HG03280 (cell line): Measurements from ENCODE around the gene TCF7L1.

ENCODE experiments used
- ATAC-seq: cut with Tn5 transposase; IDR thresholded peaks from one replicate; pipeline ENCODE4 v1.9.1; 2021; ENCODE audit warnings: mild to moderate bottlenecking, moderate library complexity; ENCODE audit not compliant: unreplicated experiment

Gene TCF7L1

DNA sequence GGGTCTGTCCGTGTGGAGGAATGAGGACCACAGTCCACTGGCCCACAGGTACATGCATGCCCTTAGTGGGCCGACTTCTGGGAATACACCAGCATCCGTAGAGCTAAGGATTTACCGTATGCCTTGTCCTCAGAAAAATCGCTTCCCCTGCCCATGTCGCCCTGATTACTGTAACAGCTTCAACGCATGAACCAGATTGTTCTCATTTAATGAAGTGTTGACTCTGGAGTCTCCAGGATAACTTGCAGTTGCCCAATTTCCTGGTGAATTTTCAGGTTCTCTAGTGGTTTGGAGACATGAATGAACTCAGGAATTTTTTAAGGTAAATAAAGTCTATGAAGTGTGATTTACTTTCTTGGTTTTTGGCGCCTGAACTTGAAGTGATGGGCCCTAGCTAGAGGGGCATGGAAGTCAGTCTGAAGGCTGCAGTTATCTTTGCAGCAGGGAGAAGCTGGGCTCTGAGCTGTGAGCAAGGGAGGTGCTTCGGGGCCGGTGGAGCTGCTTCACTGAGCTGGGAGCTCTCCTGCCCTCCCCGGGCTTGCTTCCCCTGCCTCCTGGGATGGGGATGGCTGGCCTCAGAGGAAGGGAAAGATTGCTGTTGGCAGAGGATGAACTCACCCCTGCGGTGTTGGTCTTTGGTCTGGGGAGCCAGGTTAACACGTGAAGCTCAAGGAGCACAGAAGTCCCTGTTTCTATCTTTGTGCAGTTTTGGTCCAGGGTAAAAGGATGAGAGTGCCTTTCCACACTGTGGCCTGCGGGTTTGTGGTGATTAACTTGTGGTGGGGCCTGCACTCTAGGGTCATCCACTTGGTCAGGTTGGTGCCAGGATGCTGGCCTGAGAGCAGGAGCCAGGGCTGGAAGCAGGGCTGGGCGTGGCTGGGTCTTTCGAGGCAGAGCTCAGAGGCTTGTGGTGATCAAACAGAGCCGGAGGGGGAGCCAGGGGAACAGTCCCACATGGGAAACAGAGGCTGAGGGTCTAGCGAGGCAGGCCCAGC lies 28.1 kb downstream of the TCF7L1 start:
- no peak for ATAC-seq

DNA sequence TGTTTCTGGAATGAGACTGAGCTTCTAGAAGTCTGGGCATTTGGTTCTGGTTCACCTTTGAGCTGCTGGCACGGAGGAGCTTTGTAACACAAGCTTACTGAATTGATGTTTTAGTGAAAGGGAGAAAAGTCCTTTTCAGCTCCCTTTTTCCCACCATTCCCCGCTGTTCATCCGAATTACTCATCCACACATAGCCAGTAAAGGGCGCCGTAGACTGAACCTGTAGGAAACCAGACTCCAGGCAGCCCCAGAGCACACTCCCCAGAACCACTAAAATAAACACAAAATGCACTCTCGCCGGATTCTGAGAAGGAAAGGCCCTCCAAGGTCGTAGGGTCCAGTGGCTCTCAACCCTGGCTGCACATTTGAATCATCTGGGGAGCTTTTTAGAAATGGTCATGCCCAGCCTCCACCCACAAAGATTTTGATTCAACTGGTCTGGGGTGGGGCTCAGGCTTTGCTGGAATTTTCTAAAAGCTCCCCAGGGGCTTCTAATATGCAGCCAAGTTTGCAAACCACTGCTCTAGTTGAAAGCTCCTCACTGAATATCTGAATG lies 29.6 kb downstream of the TCF7L1 start:
- no peak for ATAC-seq

DNA sequence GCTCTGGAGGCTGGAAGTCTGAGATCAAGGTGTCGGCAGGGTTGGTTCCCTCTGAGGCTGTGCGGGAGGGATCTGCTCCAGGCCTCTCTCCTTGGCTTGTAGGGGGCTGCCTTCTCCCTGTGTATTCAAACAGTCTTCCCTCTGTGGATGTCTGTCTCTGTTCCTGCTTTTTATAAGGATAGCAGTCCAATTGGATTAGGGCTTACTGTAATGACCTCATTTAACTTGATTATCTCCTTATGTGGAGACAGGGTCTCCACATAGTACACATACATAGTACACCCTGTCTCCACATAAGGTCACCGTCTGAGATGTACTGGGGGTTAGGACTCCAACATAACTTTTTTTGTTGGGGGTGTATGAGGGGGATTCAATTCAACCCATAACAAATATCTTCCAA lies 30.5 kb downstream of the TCF7L1 start:
- ATAC-seq: no peak

DNA sequence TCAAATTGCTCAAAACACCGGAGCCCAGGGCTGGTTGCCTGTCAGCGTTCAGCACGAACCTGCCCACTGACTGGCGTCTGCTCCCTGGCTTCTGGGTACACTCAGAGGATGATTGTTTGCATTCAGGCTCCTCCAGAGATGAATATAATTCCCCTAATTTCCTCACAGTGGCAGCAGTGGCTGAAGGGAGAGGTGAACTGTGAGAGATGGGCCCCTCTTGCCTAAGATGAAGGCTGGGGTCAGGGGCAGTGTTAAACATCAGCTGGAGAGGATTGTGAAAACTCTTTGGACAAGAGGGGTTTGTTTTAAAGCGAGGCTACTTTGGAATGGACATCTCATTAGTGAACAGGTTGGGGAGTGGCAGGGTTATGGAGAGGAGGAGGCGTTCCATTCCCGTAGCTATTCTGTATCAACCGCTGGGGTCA lies 31.0 kb downstream of the TCF7L1 start:
- no peak for ATAC-seq

DNA sequence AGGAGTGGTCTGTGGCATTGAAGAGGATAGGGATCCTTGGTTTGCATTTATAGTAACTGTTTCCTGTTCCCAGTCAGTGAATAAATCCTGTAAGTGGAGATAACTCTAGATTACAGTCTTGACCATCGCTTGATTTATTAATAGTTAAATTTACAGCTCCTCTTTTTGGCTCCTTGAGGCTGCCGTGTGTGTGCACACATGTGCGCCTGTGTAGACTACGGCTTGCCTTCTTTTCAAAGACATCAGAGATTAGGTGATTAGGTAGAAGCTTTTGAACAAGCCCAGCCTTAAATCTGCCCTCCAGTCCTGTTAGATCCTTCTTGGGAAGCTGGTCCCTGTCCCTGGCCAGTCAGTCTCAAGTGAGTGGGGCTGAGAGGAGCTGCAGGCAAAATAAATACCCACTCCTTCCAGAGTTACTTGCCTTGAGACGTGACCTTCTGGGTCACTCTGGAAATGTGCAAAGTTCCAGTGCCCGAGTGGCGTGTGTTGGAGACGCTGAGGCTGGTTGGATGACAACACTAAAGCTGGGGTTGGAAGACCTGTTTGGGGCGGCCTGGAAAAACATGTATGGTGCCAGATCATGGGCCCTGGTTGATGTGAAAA lies 32.0 kb downstream of the TCF7L1 start:
- no peak for ATAC-seq

DNA sequence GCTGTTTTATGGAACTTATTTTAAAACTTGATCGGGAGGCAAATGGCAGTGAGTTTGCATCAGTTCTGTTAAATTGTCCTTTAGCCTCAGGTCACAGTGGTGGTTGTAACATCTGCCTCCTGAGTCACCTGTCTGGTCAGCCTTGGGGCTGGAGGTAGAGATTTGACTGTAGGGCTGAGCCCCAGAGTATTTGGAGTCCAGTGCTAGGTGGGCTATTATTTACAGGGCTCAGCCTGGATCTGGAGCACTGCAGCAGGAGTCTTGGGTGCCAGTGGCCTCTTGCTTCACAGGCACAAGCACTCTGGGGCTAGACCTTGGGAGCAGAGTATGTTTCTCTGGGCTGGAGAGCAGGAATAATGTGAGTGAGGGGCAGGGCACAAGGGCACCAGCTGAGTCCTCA lies 32.8 kb downstream of the TCF7L1 start:
- ATAC-seq: no peak

DNA sequence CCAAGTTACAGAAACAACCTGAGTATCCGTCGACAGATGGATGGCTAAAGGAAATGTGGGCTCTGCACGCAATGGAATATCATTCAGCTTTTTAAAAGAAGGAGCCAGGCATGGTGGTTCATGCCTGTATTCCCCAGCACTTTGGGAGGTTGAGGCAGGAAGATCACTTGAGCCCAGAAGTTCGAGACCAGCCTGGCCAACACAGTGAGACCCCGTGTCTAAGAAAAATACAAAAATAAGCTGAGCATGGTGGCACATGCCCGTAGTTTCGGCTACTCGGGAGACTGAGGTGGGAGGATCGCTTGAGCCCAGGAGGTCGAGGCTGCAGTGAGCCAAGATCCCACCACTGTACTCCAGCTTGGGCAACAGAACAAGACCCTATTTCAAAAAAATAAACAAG lies 34.3 kb downstream of the TCF7L1 start:
- ATAC-seq: no peak

DNA sequence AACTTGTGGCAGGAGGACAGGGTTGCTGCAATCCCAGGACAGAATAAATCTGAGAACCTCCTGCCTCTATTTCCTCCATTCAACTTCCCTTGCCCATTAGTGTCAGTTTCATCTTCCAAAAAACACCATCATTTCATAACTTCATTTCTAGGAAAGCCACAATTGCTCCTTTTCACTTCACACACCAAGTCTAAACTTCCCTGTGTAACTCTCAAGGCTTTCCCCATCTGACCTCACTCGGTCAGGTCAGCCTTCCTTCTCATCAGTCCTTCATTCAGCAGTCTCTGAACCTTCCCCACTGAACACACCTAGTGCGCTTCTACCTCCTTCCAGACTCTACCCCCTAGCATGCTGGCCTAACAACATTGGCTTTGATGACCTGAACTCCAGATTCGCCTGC lies 35.8 kb downstream of the TCF7L1 start:
- ATAC-seq: no peak

DNA sequence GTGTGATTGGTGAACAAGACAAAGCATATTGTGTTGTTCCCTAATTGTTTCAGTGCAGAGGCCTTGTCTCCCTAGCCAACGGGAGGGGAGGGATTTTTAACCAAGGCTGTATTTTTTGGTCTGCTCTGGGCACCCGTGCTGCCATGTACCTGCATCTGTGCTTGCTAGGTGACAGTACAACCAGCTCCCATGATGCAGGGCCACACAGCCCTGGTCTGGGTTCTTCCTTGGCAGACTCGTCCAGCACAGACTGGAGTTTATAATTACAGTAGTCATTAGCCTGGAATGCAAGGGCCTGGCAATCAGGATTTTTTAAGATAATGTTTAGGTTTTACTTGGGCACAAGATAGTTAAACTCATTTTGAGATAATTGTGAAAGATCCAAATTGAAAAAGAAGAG lies 36.4 kb downstream of the TCF7L1 start:
- no peak for ATAC-seq

DNA sequence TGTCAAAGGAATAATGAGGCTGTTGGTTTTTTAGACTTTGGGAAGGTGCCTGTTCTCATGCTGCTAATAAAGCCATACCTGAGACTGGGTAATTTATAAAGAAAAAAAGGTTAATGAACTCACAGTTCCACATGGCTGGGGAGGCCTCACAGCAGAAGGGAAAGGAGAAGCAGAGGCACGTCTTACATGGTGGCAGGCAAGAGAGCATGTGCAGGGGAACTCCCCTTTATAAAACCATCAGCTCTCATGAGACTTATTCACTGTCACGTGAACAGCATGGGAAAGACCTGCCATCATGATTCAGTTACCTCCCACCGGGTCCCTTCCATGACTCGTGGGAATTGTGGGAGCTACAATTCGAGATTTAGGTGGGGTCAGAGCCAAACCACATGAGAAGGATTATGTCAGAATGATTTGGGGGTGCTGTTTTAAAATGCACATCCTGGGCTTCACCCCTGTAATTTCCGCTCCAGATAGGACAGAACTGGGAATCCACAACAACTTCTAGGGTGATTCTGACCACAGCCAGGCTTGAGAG lies 37.8 kb downstream of the TCF7L1 start:
- no peak for ATAC-seq

DNA sequence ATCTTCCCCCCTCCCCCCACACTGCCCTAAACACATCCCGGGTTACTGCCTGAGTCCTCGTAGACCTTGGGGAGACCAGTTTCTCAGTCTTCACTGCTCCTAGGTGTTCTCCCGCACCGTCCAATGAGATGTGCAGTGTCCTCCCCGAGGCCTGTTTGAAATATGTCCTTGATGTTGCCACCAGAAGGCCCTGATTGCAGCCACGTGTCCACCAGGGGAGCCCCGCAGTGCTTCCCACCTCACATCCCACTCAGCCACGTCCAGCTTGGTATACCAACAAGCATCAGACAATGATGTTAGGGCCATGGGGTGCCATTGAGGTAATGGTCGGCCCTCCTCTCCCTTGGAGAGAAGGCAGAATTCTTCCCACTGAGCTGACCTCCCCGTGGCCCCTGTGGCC lies 38.7 kb downstream of the TCF7L1 start:
- no peak for ATAC-seq

DNA sequence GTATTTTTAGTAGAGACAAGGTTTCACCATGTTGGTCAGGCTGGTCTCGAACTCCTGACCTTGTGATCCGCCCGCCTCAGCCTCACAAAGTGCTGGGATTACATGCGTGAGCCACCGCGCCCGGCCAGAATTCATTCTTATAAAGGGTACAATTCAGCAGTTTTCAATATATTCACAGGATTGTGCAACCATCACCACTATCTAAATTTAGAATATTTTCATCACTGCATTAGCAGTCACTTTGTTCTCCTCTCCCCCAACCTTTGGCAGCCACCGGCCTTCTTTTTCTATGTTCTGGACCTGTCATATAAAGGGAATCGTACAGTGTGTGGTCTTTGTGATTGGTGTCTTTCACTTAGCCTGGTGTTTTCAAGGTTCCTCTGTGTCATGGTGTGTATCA lies 40.7 kb downstream of the TCF7L1 start:
- no peak for ATAC-seq

DNA sequence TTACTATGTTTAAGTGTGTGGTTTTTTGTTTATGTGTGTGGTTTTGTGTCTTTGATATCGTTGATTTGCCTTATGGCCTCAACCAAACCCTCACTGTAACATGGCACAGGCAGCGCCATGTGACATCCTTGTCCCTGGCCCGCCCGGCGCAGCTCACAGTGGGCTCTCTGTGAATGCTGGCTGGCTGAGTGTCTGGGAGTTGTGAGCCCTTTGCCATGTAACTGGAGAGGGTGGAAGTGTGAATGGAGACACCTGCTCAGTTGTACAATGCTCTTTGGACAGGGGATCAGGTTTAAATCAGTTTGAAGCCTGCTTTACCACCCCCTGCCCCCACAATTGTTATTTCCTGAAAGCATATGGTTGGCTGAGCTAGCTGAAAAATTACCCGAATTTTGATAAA lies 41.8 kb downstream of the TCF7L1 start:
- ATAC-seq: no peak

DNA sequence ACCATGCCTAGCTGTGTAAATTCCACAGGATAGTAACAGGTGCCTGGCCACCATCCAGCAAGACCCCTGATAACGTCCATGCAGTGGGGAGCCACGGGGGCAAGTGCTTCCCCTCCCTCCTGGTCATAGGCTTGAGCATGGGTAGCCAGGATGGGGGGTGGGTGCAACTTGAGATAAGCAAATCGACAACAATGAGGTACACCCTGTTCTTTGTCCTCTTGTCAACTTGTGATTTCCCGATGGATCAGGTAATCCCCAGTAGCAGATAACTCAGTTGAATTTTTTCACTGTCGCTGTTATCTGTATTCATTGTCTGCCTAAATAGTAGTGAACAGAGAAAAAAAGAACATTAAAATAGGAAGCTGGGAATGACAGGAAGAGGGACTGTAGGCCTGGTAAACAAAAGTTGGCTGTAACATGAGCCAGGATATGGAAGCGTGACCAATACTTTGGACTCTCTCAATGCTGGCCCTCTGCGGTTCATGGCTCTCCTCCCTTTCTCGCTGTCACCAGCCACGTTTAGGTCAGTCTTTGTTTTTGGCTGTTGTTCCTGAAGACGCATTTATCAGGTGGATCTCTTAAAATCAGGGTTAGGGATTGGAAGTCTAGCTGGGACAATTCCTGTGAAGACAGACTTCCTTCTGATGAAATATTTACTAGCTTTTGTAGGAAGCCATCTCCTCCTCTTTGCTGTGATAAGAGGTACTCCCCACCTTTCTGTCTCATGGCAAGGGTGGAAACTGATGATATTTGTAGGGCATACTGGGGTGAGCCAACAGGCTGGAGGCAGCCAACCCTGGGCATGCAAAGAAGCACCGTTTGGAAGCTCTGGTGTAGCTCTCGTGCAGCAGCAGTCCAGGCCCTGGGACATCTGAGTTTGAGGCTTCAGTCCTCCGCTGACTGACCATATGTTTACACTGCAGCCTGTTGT lies 42.4 kb downstream of the TCF7L1 start:
- no peak for ATAC-seq

DNA sequence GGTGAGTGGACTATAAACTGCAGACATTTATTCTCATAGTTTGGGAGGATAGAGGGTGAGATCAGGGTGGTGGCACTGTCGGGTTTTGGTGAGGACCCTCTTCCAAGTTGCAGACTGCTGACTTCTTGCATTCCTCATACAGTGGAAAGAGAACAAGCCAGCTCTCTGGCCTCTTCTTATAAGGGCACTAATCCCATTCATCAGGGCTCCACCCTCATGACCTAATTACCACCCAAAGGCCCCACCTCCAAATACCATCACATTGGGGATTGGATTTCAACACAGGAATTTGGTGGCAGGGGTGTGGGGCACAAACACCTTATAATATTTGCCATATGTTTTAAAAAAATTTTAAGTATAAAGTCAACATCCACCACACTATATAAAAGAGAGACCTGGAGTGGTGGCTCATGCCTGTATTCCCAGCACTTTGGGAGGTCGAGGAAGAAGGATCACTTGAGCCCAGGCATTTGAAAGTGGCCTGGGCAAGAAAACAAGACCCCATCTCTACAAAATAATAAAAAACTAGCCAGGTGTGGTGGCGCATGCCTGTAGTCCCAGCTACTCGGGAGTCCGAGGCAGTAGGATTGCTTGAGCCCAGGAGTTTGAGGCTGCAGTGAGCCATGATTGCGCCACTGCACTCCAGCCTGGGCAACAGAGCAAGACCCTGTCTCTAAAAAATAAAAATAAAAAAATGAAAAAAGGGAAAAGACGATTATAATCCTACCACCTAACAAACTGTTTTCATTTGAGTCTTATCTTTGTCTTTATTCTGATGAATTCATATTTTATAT lies 44.0 kb downstream of the TCF7L1 start:
- no peak for ATAC-seq

DNA sequence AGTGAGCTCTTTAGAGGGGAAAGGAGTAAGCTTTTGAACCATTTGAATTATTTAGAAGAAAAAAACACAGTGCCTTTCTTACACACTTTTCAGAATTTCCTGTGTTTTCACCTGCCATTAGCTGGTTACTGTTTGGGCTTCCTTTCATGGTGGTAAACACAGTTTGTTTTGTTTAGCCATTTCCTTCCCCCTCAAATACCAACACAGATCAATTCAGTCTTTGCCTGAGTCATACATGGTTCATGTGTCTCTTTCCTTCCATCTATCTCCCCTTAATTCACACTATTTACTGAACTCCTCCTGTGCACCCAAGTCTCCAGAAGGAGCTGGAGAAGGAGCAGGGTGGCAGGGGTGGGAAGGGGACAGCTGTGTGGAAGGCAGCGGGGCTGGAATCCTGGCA lies 45.0 kb downstream of the TCF7L1 start:
- ATAC-seq: no peak

DNA sequence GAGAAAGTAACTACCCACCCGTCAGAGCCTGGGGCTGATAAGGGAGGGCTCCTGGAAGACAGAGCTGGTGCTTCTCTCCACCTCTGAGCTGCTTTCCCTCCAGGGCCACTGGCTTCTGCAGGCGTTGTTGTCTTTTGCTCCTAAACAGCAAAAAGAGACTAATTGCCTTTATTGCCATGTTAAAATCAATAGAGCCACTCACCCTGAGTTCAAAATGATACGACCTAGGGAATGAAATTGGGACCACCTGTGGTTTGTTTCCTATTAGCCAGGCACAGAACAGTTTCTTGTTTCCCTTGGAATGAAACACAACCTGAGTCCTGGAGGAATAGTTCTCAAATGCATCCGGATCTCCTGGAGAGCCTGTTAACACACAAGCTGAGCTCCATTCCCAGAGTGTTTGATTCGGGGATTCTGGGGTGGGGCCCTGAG lies 45.8 kb downstream of the TCF7L1 start:
- ATAC-seq: no peak

DNA sequence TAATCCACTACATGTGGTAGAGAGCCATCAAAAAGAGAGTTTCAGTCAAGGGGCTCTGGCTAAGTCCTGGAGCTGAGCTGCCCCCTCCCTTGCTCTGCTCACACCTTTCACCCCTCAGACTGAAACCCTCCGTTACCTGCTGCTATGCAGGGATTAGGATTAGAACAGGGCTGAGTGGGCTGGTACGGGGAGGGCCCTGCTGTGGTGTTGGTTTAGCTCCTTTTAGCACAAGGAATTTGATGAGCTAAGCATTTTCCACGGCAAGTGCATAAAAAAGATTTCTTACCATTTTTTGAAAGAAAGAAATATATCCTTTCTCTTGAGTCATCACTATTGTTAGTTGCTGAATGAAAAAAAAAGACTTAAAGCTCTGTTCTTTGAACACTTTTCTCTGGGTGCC lies 46.3 kb downstream of the TCF7L1 start:
- ATAC-seq: no peak

DNA sequence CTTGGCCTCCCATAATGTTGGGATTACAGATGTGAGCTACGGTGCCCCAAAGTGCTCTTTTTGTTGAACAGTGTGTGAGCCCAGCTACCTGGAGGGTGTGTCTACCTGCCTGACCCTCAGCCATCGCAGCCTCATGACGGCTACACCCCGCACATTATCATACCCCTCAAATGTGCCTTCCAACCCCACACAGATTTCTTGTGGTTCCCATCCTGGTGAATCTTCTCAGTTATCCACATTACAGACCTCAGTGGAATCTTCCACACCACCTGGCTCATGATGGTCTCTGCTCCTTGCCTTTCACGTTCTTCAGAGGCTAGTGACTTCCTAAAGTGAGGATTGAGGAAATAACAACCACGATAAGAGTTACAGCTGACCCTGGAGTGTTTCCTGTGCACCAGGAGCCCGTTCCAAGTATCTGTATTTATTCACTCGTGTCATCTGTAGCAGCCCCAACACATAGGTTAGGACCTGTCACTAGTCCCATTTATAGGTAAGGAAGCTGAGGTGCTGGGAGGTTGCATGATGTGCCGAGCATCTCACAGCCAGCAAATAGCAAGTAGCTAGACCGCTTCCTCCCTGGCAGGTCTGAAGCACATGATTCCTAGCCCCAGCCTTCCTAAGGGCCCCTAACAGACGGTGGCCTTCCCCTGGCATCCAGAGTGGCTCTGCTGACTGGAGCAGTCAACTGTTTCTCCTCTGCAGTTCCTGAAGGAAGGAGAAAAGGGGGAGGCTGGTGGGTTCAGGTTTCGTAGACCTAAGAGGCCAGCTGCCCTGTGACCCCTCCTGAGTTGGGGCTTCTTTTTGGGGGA lies 47.3 kb downstream of the TCF7L1 start:
- ATAC-seq: no peak
